ENCODE measurements around the gene MAPK13. TPM values are rescaled to one million over a fixed set of nuclear protein-coding genes. Genes with fewer than 3 reads are reported as not detected.

MAPK13 gene
- total RNA-seq, 4 donors from 2014 or later = 1.4 to 8.4 (median 3.1) TPM

DNA sequence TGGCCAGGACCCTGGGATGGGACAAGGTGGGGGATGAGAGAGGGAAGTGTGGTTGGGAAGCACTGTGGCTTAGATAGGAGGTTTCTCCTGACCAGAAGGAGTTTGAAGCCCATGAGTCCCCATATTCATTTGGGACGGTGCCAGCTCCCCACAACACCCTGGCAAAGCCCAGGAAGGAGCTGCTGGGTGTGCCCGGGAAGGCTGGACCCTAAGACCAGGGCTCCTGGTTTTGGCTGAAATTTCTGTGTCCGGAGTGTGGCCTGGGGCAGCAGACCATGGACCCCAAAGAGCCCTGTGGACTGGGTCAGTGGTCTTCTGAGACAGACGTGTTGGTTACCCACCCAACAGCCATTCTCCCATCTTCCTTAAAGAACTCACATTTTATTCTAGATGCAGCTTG lies 15.2 kb downstream of the MAPK13 start:
- Histone ChIP-seq H3K9me3 (no peaks in the 10 kb centered on the region), H3K27me3 (no peaks in the 10 kb centered on the region), H3K4me1 (peaks cover 0 to 7% (median 0%) of the 10 kb centered on the region in 3 donors), H3K27ac (no peak overlapping the region), H3K4me3 (no peak overlapping the region), H3K36me3 (no peaks in the 10 kb centered on the region)
- TF ChIP-seq EP300 (IDR thresholded peaks at IDR 0.05) (no peak), POLR2A (IDR thresholded peaks at IDR 0.05) (no peak), POLR2AphosphoS5 (IDR thresholded peaks at IDR 0.05) (no peak)
- TF ChIP-seq, protein P1, sequence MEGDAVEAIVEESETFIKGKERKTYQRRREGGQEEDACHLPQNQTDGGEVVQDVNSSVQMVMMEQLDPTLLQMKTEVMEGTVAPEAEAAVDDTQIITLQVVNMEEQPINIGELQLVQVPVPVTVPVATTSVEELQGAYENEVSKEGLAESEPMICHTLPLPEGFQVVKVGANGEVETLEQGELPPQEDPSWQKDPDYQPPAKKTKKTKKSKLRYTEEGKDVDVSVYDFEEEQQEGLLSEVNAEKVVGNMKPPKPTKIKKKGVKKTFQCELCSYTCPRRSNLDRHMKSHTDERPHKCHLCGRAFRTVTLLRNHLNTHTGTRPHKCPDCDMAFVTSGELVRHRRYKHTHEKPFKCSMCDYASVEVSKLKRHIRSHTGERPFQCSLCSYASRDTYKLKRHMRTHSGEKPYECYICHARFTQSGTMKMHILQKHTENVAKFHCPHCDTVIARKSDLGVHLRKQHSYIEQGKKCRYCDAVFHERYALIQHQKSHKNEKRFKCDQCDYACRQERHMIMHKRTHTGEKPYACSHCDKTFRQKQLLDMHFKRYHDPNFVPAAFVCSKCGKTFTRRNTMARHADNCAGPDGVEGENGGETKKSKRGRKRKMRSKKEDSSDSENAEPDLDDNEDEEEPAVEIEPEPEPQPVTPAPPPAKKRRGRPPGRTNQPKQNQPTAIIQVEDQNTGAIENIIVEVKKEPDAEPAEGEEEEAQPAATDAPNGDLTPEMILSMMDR (IDR thresholded peaks at IDR 0.05) = no peak
- ATAC-seq = no peak
- WGBS, 2 donors (ENCODE audit: low coverage in 1 of 2) = 70 to 76% methylated on average over 2 to 3 of the region's 4 CpGs

DNA sequence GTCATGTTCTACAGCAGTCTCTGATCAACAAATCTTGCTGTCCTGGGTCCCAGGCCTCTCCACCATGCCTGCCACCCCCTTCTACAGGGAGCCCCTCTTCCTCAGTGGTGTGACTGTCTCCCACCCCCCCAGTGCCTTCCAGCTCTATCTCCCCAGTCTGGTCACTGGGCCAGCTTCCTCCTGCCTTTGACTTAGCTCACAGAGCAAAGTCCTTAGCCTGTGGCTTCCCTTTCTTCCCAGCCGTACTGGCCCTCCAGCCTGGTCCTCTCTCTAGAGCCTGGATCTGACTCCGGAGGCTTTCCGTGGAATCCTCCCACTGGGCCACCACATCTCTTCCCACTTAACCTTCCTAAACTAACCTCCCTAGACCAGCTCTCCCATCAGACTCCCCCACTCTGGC lies 17.0 kb downstream of the MAPK13 start:
- no peak for TF ChIP-seq POLR2AphosphoS5 (IDR thresholded peaks at IDR 0.05)
- no peak for TF ChIP-seq POLR2A (IDR thresholded peaks at IDR 0.05)
- TF ChIP-seq, protein P1 (IDR thresholded peaks at IDR 0.05) = no peak
- no peak for TF ChIP-seq EP300 (IDR thresholded peaks at IDR 0.05)
- ATAC-seq = no peak
- 72 to 93% methylated on average over 3 of the region's 3 CpGs for WGBS, 2 donors (ENCODE audit: low coverage in 1 of 2)
- Histone ChIP-seq H3K27me3 (no peaks in the 10 kb centered on the region), H3K4me3 (no peak overlapping the region), H3K9me3 (no peaks in the 10 kb centered on the region), H3K36me3 (no peaks in the 10 kb centered on the region), H3K4me1 (peaks cover 0 to 8% (median 0%) of the 10 kb centered on the region in 3 donors), H3K27ac (no peak overlapping the region)

DNA sequence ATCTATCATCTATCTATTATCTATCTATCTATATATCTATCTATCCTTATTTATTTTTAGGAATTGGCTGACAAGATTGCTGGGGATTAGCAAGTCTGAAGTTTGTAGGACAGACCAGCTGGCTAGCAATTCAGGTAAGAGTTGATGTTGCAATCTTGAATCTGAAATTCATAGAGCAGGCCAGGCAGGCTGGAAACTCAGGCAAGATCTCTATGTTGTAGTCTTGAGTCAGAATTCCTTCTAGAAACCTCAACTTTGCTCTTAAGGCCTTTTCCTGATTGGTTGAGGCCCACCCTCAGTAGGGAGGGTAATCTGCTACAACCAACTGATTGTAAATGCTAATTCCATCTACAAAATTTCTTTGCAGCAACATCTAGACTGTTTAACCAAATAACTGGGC lies 19.2 kb downstream of the MAPK13 start:
- no peak for TF ChIP-seq EP300 (IDR thresholded peaks at IDR 0.05)
- TF ChIP-seq, protein P1 (IDR thresholded peaks at IDR 0.05) = no peak
- TF ChIP-seq POLR2A (IDR thresholded peaks at IDR 0.05) = no peak
- TF ChIP-seq POLR2AphosphoS5 (IDR thresholded peaks at IDR 0.05) = no peak

DNA sequence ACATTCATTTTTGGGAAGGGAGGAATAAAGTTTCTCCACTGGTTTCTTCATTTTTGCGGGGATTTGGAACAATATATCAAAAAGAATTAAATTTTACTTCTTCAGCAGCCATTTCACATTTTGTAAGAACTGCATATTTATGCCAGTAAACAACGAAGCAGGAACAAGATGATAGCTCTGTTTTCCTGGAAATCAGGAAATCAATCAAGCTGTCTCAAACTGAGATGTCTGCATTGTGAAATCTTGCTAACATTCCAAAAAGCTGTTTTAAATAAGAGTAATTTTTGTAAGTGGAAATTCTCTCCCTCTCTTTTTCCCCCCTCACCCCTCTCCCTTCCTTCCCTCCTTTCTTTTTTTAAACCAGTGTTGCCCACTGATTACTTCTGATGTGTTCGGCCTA lies 20.0 kb downstream of the MAPK13 start:
- Histone ChIP-seq H3K27me3 (no peaks in the 10 kb centered on the region), H3K36me3 (no peaks in the 10 kb centered on the region), H3K9me3 (no peaks in the 10 kb centered on the region), H3K4me3 (no peak overlapping the region), H3K4me1 (peaks cover 0 to 8% (median 0%) of the 10 kb centered on the region in 3 donors), H3K27ac (peak overlapping the region in 3 of 4 donors; percentile 25 to 70 (median 27))
- peak; percentile 74 for TF ChIP-seq POLR2AphosphoS5 (IDR thresholded peaks at IDR 0.05)
- no peak for TF ChIP-seq POLR2A (IDR thresholded peaks at IDR 0.05)
- peak; percentile 79 for ATAC-seq
- 40 to 47% methylated on average over 2 to 3 of the region's 3 CpGs for WGBS, 2 donors (ENCODE audit: low coverage in 1 of 2)

More for the DNA sequence above, 19.2 kb downstream of the MAPK13 start:
- Histone ChIP-seq H3K27ac (peak overlapping the region in 3 of 4 donors; percentile 25 to 70 (median 27)), H3K27me3 (no peaks in the 10 kb centered on the region), H3K4me3 (no peak overlapping the region), H3K9me3 (no peaks in the 10 kb centered on the region), H3K4me1 (peaks cover 0 to 8% (median 0%) of the 10 kb centered on the region in 3 donors), H3K36me3 (no peaks in the 10 kb centered on the region)
- peak; percentile 67 for ATAC-seq

DNA sequence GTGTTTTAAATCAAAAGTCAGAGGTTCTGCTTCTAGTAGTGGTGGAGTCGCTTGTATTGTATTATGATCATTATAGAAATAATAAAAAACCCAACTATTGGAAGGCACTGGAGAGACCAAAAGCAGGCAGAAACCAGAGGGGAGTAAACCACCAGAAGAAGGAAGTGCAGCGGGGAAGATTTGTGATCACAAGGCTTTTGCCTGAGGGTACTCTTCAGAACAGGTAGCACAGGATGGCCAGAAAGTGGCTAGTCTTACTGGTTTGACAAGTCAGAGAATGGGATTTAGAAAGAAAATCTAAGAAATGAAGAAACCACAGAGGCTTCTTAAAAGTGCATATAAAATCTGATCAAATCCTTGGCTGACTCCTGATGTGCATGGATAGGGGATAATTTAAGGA lies 24.0 kb downstream of the MAPK13 start:
- Histone ChIP-seq H3K9me3 (peaks cover 0 to 4% (median 0%) of the 10 kb centered on the region in 3 donors), H3K36me3 (no peaks in the 10 kb centered on the region), H3K27me3 (no peaks in the 10 kb centered on the region), H3K4me3 (no peak overlapping the region), H3K27ac (no peak overlapping the region), H3K4me1 (peaks cover 0 to 8% (median 0%) of the 10 kb centered on the region in 3 donors)
- 57 to 85% methylated on average over 1 to 2 of the region's 2 CpGs for WGBS, 2 donors (ENCODE audit: low coverage in 1 of 2)
- TF ChIP-seq EP300 (IDR thresholded peaks at IDR 0.05) (no peak), POLR2A (IDR thresholded peaks at IDR 0.05) (no peak), POLR2AphosphoS5 (IDR thresholded peaks at IDR 0.05) (no peak)
- TF ChIP-seq, protein P1 (IDR thresholded peaks at IDR 0.05) = no peak
- ATAC-seq = no peak
